ENCODE measurements around the gene FAM240B. TPM values are rescaled to one million over a fixed set of nuclear protein-coding genes. Genes with fewer than 3 reads are reported as not detected.

FAM240B gene
- polyA plus RNA-seq, 1 donor from 2014 or later = not detected

DNA sequence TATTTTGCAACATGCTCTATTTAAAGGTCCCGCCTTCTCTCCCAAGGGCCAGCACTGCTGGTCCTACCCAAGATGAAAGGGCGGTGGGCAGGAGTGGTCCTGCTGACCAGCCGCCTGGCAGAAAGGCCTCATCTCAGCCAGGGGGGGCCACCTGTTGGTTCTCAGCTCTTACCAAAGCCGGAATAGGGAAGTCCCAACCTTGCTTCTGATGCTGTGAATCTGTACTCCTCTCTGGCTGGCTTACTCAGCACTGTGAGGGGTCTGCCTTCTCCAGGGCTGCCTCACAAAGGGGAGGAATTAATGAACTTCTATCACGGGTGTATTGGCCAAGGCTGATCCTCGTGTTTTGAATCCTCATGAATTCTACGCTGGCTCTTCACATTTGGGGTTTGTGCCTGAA lies 13.6 kb upstream of the FAM240B start:
- Histone ChIP-seq H3K4me2 (ENCODE audit: low read length) (no peak overlapping the region), H3K9me3 (ENCODE audit: low read length) (no peaks in the 10 kb centered on the region), H3K9ac (ENCODE audit: low read length) (no peak overlapping the region), H2AFZ (ENCODE audit: low read depth, low read length) (no peak overlapping the region), H3K27ac (ENCODE audit: low read length) (no peak overlapping the region), H3K79me2 (replicated peaks; ENCODE audit: insufficient read depth, low read length) (no peaks in the 10 kb centered on the region), H3K9me2 (ENCODE audit: insufficient read depth, low read length) (no peaks in the 10 kb centered on the region), H4K20me1 (ENCODE audit: insufficient read depth) (no peaks in the 10 kb centered on the region), H3K27me3 (ENCODE audit: insufficient read depth, low read depth, low read length) (no peaks in the 10 kb centered on the region), H3K36me3 (ENCODE audit: insufficient read depth, low read length) (no peaks in the 10 kb centered on the region), H3F3A (ENCODE audit: insufficient read depth, low read length, poor library complexity, severe bottlenecking) (no peaks in the 10 kb centered on the region), H3K4me3 (ENCODE audit: low read length) (no peak overlapping the region)
- TF ChIP-seq, protein P1, sequence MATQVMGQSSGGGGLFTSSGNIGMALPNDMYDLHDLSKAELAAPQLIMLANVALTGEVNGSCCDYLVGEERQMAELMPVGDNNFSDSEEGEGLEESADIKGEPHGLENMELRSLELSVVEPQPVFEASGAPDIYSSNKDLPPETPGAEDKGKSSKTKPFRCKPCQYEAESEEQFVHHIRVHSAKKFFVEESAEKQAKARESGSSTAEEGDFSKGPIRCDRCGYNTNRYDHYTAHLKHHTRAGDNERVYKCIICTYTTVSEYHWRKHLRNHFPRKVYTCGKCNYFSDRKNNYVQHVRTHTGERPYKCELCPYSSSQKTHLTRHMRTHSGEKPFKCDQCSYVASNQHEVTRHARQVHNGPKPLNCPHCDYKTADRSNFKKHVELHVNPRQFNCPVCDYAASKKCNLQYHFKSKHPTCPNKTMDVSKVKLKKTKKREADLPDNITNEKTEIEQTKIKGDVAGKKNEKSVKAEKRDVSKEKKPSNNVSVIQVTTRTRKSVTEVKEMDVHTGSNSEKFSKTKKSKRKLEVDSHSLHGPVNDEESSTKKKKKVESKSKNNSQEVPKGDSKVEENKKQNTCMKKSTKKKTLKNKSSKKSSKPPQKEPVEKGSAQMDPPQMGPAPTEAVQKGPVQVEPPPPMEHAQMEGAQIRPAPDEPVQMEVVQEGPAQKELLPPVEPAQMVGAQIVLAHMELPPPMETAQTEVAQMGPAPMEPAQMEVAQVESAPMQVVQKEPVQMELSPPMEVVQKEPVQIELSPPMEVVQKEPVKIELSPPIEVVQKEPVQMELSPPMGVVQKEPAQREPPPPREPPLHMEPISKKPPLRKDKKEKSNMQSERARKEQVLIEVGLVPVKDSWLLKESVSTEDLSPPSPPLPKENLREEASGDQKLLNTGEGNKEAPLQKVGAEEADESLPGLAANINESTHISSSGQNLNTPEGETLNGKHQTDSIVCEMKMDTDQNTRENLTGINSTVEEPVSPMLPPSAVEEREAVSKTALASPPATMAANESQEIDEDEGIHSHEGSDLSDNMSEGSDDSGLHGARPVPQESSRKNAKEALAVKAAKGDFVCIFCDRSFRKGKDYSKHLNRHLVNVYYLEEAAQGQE (IDR thresholded peaks at IDR 0.05; ENCODE audit: borderline replicate concordance) = no peak
- no peak for TF ChIP-seq EP300 (conservative IDR thresholded peaks at IDR 0.05; ENCODE audit: poor library complexity, severe bottlenecking)
- no peak for TF ChIP-seq TAF1 (IDR thresholded peaks at IDR 0.05; ENCODE audit: low read depth)

DNA sequence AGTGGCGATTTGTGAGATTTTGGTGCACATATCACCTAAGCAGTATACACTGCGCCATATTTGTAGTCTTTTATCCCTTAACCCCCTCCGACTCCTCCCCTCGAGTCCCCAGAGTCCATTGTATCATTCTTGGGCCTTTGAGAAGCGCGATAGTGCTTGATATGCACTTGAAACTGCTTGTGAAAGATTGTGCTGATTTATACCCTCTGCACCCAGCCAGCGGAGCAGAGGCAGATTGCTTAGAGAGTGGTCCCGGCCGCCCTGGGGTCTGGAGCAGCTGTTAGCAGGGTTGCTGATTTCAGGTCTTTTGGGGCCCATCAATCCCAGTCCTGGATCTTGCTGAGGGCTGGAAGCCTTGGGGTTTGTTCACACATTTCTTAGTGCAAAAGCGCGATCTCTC lies 13.0 kb upstream of the FAM240B start:
- Histone ChIP-seq H3K27ac (ENCODE audit: low read length) (no peak overlapping the region), H3K9ac (ENCODE audit: low read length) (no peak overlapping the region), H3K36me3 (ENCODE audit: insufficient read depth, low read length) (no peaks in the 10 kb centered on the region), H3K9me3 (ENCODE audit: low read length) (no peaks in the 10 kb centered on the region), H3K79me2 (replicated peaks; ENCODE audit: insufficient read depth, low read length) (no peaks in the 10 kb centered on the region), H3K4me2 (ENCODE audit: low read length) (no peak overlapping the region), H3K27me3 (ENCODE audit: insufficient read depth, low read depth, low read length) (no peaks in the 10 kb centered on the region), H3K4me3 (ENCODE audit: low read length) (no peak overlapping the region), H3K9me2 (ENCODE audit: insufficient read depth, low read length) (no peaks in the 10 kb centered on the region), H3F3A (ENCODE audit: insufficient read depth, low read length, poor library complexity, severe bottlenecking) (no peaks in the 10 kb centered on the region), H2AFZ (ENCODE audit: low read depth, low read length) (no peak overlapping the region), H4K20me1 (ENCODE audit: insufficient read depth) (no peaks in the 10 kb centered on the region)
- TF ChIP-seq RAD21 (conservative IDR thresholded peaks at IDR 0.05) (no peak), EZH2 (IDR thresholded peaks at IDR 0.05; ENCODE audit: borderline replicate concordance, insufficient read depth, low read length, poor library complexity, severe bottlenecking) (no peak), MXI1 (conservative IDR thresholded peaks at IDR 0.05; ENCODE audit: poor library complexity, severe bottlenecking) (no peak), EP300 (conservative IDR thresholded peaks at IDR 0.05; ENCODE audit: poor library complexity, severe bottlenecking) (no peak), SMC3 (conservative IDR thresholded peaks at IDR 0.05; ENCODE audit: poor library complexity) (no peak), POLR2AphosphoS5 (IDR thresholded peaks at IDR 0.05) (no peak), TAF1 (IDR thresholded peaks at IDR 0.05; ENCODE audit: low read depth) (no peak)
- TF ChIP-seq, protein P1 (IDR thresholded peaks at IDR 0.05; ENCODE audit: borderline replicate concordance) = no peak
- TF ChIP-seq, protein P2, sequence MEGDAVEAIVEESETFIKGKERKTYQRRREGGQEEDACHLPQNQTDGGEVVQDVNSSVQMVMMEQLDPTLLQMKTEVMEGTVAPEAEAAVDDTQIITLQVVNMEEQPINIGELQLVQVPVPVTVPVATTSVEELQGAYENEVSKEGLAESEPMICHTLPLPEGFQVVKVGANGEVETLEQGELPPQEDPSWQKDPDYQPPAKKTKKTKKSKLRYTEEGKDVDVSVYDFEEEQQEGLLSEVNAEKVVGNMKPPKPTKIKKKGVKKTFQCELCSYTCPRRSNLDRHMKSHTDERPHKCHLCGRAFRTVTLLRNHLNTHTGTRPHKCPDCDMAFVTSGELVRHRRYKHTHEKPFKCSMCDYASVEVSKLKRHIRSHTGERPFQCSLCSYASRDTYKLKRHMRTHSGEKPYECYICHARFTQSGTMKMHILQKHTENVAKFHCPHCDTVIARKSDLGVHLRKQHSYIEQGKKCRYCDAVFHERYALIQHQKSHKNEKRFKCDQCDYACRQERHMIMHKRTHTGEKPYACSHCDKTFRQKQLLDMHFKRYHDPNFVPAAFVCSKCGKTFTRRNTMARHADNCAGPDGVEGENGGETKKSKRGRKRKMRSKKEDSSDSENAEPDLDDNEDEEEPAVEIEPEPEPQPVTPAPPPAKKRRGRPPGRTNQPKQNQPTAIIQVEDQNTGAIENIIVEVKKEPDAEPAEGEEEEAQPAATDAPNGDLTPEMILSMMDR (IDR thresholded peaks at IDR 0.05; ENCODE audit: poor library complexity, severe bottlenecking) = no peak

All from neural cell (in vitro differentiated cells).